Heart right ventricle (tissue), 16 donors: ENCODE results near the gene DOCK4. TPM values are rescaled to one million over a fixed set of nuclear protein-coding genes. Genes with fewer than 3 reads are reported as not detected.

Source experiments
- ATAC-seq, 8 donors: fragments of 200-7000 bp; cut with Tn5 transposase; one replicate each; pipeline ENCODE4 v1.9.1; 2020; ENCODE audit warnings: mild to moderate bottlenecking in 8 of 8, moderate library complexity in 8 of 8, moderate number of reproducible peaks in 1 of 8
- DNase-seq, 2 donors: peaks; one replicate each; pipeline ENCODE4 v3.0.0-alpha.2; 2020
- H3K27ac ChIP-seq, 10 donors: fragments of 200-600 bp; sonication (generic) in 2 of 10; one replicate each; pipeline versions ENCODE4 v1.5.0 to v1.8.0; 2020 to 2022; ENCODE audit warnings: mild to moderate bottlenecking in 3 of 10
- H3K27me3 ChIP-seq, 7 donors: fragments of 200-600 bp; one replicate each; pipeline ENCODE4 v1.8.0; 2021 to 2022; ENCODE audit warnings: mild to moderate bottlenecking in 2 of 7
- H3K36me3 ChIP-seq, 9 donors: fragments of 200-600 bp; sonication (generic) in 1 of 9; one replicate each; pipeline versions ENCODE4 v1.5.0 to v1.8.0; 2020 to 2022; ENCODE audit warnings: mild to moderate bottlenecking in 2 of 9
- H3K4me1 ChIP-seq, 9 donors: fragments of 200-600 bp; sonication (generic) in 1 of 9; one replicate each; pipeline versions ENCODE4 v1.5.0 to v1.8.0; 2020 to 2022; ENCODE audit warnings: mild to moderate bottlenecking in 4 of 9
- H3K4me3 ChIP-seq, 10 donors: fragments of 200-600 bp; sonication (generic) in 2 of 10; one replicate each; pipeline versions ENCODE4 v1.5.0 to v1.8.0; 2020 to 2022; ENCODE audit warnings: mild to moderate bottlenecking in 7 of 10, moderate library complexity in 2 of 10
- H3K9me3 ChIP-seq, 11 donors: fragments of 200-600 bp in 10 of 11; sonication (generic) in 2 of 11; one replicate each; pipeline versions ENCODE4 v1.5.0 to v1.8.0; 2013 to 2022; ENCODE audit warnings: mild to moderate bottlenecking in 2 of 11, control low read depth in 1 of 11, moderate library complexity in 1 of 11
- CTCF ChIP-seq, 9 donors: fragments of 200-600 bp; sonication (generic) in 2 of 9; IDR thresholded peaks; one replicate each; pipeline versions ENCODE4 v1.5.0 to v1.8.0; 2021 to 2022; ENCODE audit warnings: antibody characterized with exemption in 9 of 9, mild to moderate bottlenecking in 5 of 9, moderate library complexity in 1 of 9
- WGBS, 2 donors: extraction: QIAGEN DNeasy Blood & Tissue Kit; methylation state at CpG; one replicate each; pipeline ENCODE4 v1.1.7; 2013; ENCODE audit warnings: inconsistent platforms in 1 of 2; 5-methylcytosine and 5-hydroxymethylcytosine counted together
- intact Hi-C, 10 donors: fragments of 100-400 bp; cut with DNase I; formaldehyde crosslinking; loops; one replicate each; pipeline versions ENCODE4 v1.11.1 to v1.14.2; 2022
- long read RNA-seq, 3 donors: library from polyadenylated mRNA; unstranded; transcript quantifications; one replicate each; pipeline ENCODE4 v2.0.0, GENCODE V29; 2020 to 2021
- polyA plus RNA-seq, 2 donors: library from polyadenylated mRNA; stranded (reverse); fragments of 200-250 nt; gene quantifications; one replicate each; pipeline ENCODE4 v1.2.3, GENCODE V29; 2013
- total RNA-seq, 10 donors: library from RNA; stranded (reverse); fragmentation: NEBNext Ultra II Directional in 3 of 10; extraction: Animal tissue kit (Norgen Biotek cat#: 25700) in 3 of 10; gene quantifications; one replicate each; pipeline versions ENCODE4 v1.2.1 to v1.2.4, GENCODE V29; 2021 to 2023
- donor health status: Arrhythmogenic right ventricular cardiomyopathy.
- donor health status: ischemic (EF 13 %, LVEDD 7.1; RV severe dilation, severe dysfunction).
- donor health status: healthy with polysubstance abuse.
- donor health status: DM: no; HTN: yes; CAD: no.
- donor health status: DM: no; HTN: no; CAD: no.
- donor health status: ischemic (EF 25% LVEDD 6.9; RV normal size, moderate dysfunction).
- donor health status: ischemic (EF 25% LVEDD 5.7; RV mildly dilated, moderate dysfunction).
- donor health status: healthy.
- donor health status: DM: yes; HTN: yes; CAD: no.
- donor health status: Ischemic cardiomyopathy.
- donor health status: ischemic (EF 35%, LVEDD 5.7; RV mildly dilated, moderate dysfunction).
- donor health status: nonischemic (EF 11% LVEDD 7.7; RV severe dilation, severe dysfunction).
- donor health status: DM: yes; HTN: yes; CAD: no.
- donor health status: PGD.
- donor health status: ischemic (EF 29% LVEDD 5.4; RV normal size, mild dysfunction).
- donor health status: nonischemic (EF 23%, LVEDD 6.1; RV moderate dilation, normal function).

Gene DOCK4
- 10 to 100 TPM; 10.8 to 26.8 (median 16.4) TPM for total RNA-seq
- 1 to 10 TPM; 2.6 to 9.7 TPM for polyA plus RNA-seq
- long read RNA-seq, donor 1, partial matches to known transcripts, result 3 of 3 reads
- long read RNA-seq, donor 1, other reads (novel, unspliced or antisense), result 0 of 3 reads
- long read RNA-seq, donor 2, partial matches to known transcripts, result 0 of 3 reads
- long read RNA-seq, donor 2, other reads (novel, unspliced or antisense), result 2 of 3 reads
- long read RNA-seq, donor 3, partial matches to known transcripts, result 19 of 30 reads
- long read RNA-seq, donor 3, other reads (novel, unspliced or antisense), result 9 of 30 reads

GRCh38 chr7:112206238-112206990 is at the start of gene DOCK4, which contains the start of gene ZNF277:
TSS of gene DOCK4 (minus strand) at chr7:112206399. CDS start at chr7:112206138, 261 bp downstream.
TSS of gene ZNF277 (plus strand) at chr7:112206695. CDS start at chr7:112206717, 22 bp downstream.
- no peaks in the 10 kb centered on the region for H3K36me3 ChIP-seq
- peak; percentile 96 to 99 (median 96) for ATAC-seq
- no peaks in the 10 kb centered on the region for H3K9me3 ChIP-seq
- 0% methylated on average over 64 to 67 of the region's 67 CpGs for WGBS, 2 donors
- intact Hi-C loops, result loop anchor here in 8 of 10 donors (5.0 to 10.0 kb wide), 11 partner anchors 72 to 342 kb away; partner anchors contain the start of gene IFRD1 (in 1 of the 8)
- H3K27me3 ChIP-seq, result peaks cover 0 to 12% (median 0%) of the 10 kb centered on the region in 7 donors
- peak within 1 kb of the TSS; percentile 78 to 95 (median 92) for H3K27ac ChIP-seq
- H3K4me1 ChIP-seq, result peaks cover 2 to 45% (median 34%) of the 10 kb centered on the region in 9 donors
- H3K4me3 ChIP-seq, result peak within 1 kb of the TSS; percentile 71 to 98 (median 92)
- TF ChIP-seq CTCF (IDR thresholded peaks at IDR 0.05), result peak in 1 of 9 donors; percentile 10
- peak; percentile 99 for DNase-seq

GRCh38 chr7:112255388-112255720 is 49.2 kb upstream of the DOCK4 start:
- no peaks in the 10 kb centered on the region for H3K27me3 ChIP-seq
- H3K27ac ChIP-seq, result no peak overlapping the region
- no peaks in the 10 kb centered on the region for H3K36me3 ChIP-seq
- ATAC-seq (no peak), DNase-seq (no peak)
- peaks cover 0 to 6% (median 0%) of the 10 kb centered on the region in 9 donors for H3K4me1 ChIP-seq
- intact Hi-C loops, result no loop called here
- no peak overlapping the region for H3K4me3 ChIP-seq
- no peaks in the 10 kb centered on the region for H3K9me3 ChIP-seq
- TF ChIP-seq CTCF (IDR thresholded peaks at IDR 0.05), result no peak

- intact Hi-C loops, result no loop called here
- whole genome bisulfite sequencing, 2 donors, result 93 to 96% methylated on average over 6 of the region's 6 CpGs
- no peaks in the 10 kb centered on the region for H3K9me3 ChIP-seq
Observed at GRCh38 chr7:112254709-112255387, 48.6 kb upstream of the DOCK4 start.

More at GRCh38 chr7:112254709-112255387, 48.6 kb upstream of the DOCK4 start:
- no peak for ATAC-seq
- DNase-seq, result no peak
- H3K4me1 ChIP-seq, result peaks cover 0 to 6% (median 0%) of the 10 kb centered on the region in 9 donors
- no peak overlapping the region for H3K4me3 ChIP-seq
- no peak for TF ChIP-seq CTCF (IDR thresholded peaks at IDR 0.05)
- no peak overlapping the region for H3K27ac ChIP-seq
- H3K27me3 ChIP-seq, result no peaks in the 10 kb centered on the region
- no peaks in the 10 kb centered on the region for H3K36me3 ChIP-seq
